ENCODE data around the gene RNASET2.
"Not testable (repeated sequence)": the region's sequence is repeated elsewhere in the genome, so short reads cannot be mapped to it uniquely, and the experiment has no call there.

RNASET2 gene

GRCh38 chr6:166926748-166927147, 29.6 kb downstream of the RNASET2 start:
- no peak for DNase-seq

GRCh38 chr6:166925141-166925996, 31.0 kb downstream of the RNASET2 start:
- no peak for DNase-seq

- DNase-seq: no peak
Observed at GRCh38 chr6:166924531-166924930, 31.8 kb downstream of the RNASET2 start.

- DNase-seq: no peak
Observed at GRCh38 chr6:166922937-166923336, 33.4 kb downstream of the RNASET2 start.

- DNase-seq: no peak
Observed at GRCh38 chr6:166921570-166921969, 34.8 kb downstream of the RNASET2 start.

GRCh38 chr6:166916824-166917223, 39.5 kb downstream of the RNASET2 start:
- DNase-seq: no peak

- DNase-seq: not testable (repeated sequence)
Observed at GRCh38 chr6:166915484-166915883, 40.9 kb downstream of the RNASET2 start.

GRCh38 chr6:166914952-166915351, 41.4 kb downstream of the RNASET2 start:
- not testable (repeated sequence) for DNase-seq

GRCh38 chr6:166911248-166911677, 45.1 kb downstream of the RNASET2 start:
- no peak for DNase-seq

- DNase-seq: no peak
Observed at GRCh38 chr6:166910601-166911000, 45.7 kb downstream of the RNASET2 start.

- no peak for DNase-seq
Observed at GRCh38 chr6:166908811-166909210, 47.5 kb downstream of the RNASET2 start.

- no peak for DNase-seq
Observed at GRCh38 chr6:166907871-166908806, 48.2 kb downstream of the RNASET2 start.

GRCh38 chr6:166907373-166907841, 48.9 kb downstream of the RNASET2 start:
- no peak for DNase-seq

- DNase-seq: no peak
Observed at GRCh38 chr6:166906376-166907044, 49.8 kb downstream of the RNASET2 start.

- DNase-seq: no peak
Observed at GRCh38 chr6:166905505-166906134, 50.7 kb downstream of the RNASET2 start.

- DNase-seq: no peak
Observed at GRCh38 chr6:166905013-166905412, 51.3 kb downstream of the RNASET2 start.

GRCh38 chr6:166904101-166904746, 52.1 kb downstream of the RNASET2 start:
- DNase-seq: no peak

GRCh38 chr6:166903500-166903899, 52.9 kb downstream of the RNASET2 start:
- no peak for DNase-seq

GRCh38 chr6:166903027-166903426, 53.3 kb downstream of the RNASET2 start:
- DNase-seq: no peak

- DNase-seq: no peak
Observed at GRCh38 chr6:166902211-166902755, 54.1 kb downstream of the RNASET2 start.

GRCh38 chr6:166901626-166902025, 54.7 kb downstream of the RNASET2 start:
- DNase-seq: no peak

Data from NCI-H446 treated with DMSO at 0.1 percent for 48 hours (cell line).